K562 (cell line): ENCODE results near the gene SFXN5. TPM values are rescaled to one million over a fixed set of nuclear protein-coding genes. Genes with fewer than 3 reads are reported as not detected.
A peak's percentile ranks its signal among the peaks of the same experiment; 100 is the strongest.

Source experiments
- ARID1B ChIP-seq: fragments of 450-650 bp; IDR thresholded peaks from 2 replicates; pipeline ENCODE4 v1.6.1; 2016; ENCODE audit warnings: antibody characterized with exemption, mild to moderate bottlenecking, inconsistent platforms
- ATF7 ChIP-seq: fragments of 450-650 bp; IDR thresholded peaks from 2 replicates; pipeline ENCODE4 v1.7.1; 2014; ENCODE audit warnings: mild to moderate bottlenecking, moderate library complexity
- BRF2 ChIP-seq: IDR thresholded peaks from 3 replicates; pipeline ENCODE4 v1.6.1; 2011; ENCODE audit warnings: borderline replicate concordance, mild to moderate bottlenecking; ENCODE audit not compliant: insufficient read length, insufficient read depth
- CBX2 ChIP-seq: fragments of 200-600 bp; sonication (generic); IDR thresholded peaks from one replicate; pipeline ENCODE4 v1.6.1; 2012; ENCODE audit warnings: mild to moderate bottlenecking, low read length, inconsistent platforms; ENCODE audit not compliant: insufficient read depth, poor library complexity, severe bottlenecking
- CHD2 ChIP-seq: IDR thresholded peaks from 2 replicates; pipeline ENCODE4 v1.6.1; 2011; ENCODE audit warnings: low read depth, low read length
- DPF2 ChIP-seq: fragments of 450-650 bp; IDR thresholded peaks from 2 replicates; pipeline ENCODE4 v1.6.1; 2016
- FOXK2 ChIP-seq, 2 experiments: fragments of 450-650 bp; IDR thresholded peaks in 1 of 2; conservative IDR thresholded peaks in 1 of 2; 2 replicates each; pipeline ENCODE4 v1.6.1; 2016; ENCODE audit warnings: low read depth in 2 of 2, mild to moderate bottlenecking in 1 of 2
- HNRNPUL1 ChIP-seq: fragments of 200-400 bp; formaldehyde crosslinking; IDR thresholded peaks from 2 replicates; pipeline ENCODE4 v1.6.1; 2017; ENCODE audit warnings: low read length
- L3MBTL2 ChIP-seq: fragments of 450-650 bp; IDR thresholded peaks from 2 replicates; pipeline ENCODE4 v1.6.1; 2016; ENCODE audit warnings: mild to moderate bottlenecking, moderate library complexity
- MAZ ChIP-seq, 2 experiments: fragments of 450-650 bp in 1 of 2; sonication (generic) in 1 of 2; formaldehyde crosslinking; IDR thresholded peaks in 1 of 2; conservative IDR thresholded peaks in 1 of 2; 2 replicates each; pipeline versions ENCODE4 v1.4.0 to v1.5.0; 2020; ENCODE audit warnings: mild to moderate bottlenecking in 1 of 2, missing genetic modification reagents in 1 of 2
- NFYB ChIP-seq: IDR thresholded peaks from 2 replicates; pipeline ENCODE4 v1.6.1; 2011; ENCODE audit warnings: mild to moderate bottlenecking, moderate library complexity; ENCODE audit not compliant: insufficient read length; ENCODE audit errors: extremely low read depth
- NKRF ChIP-seq: fragments of 450-650 bp; IDR thresholded peaks from 2 replicates; pipeline ENCODE4 v1.6.1; 2016; ENCODE audit warnings: borderline replicate concordance
- PHTF2 ChIP-seq: fragments of 250-450 bp; sonication (Bioruptor Pico); IDR thresholded peaks from 2 replicates; pipeline ENCODE4 v1.5.0; 2021; ENCODE audit warnings: mild to moderate bottlenecking
- PML ChIP-seq: IDR thresholded peaks from 2 replicates; pipeline ENCODE4 v1.6.1; 2012; ENCODE audit warnings: low read length, inconsistent platforms
- POU5F1 ChIP-seq: fragments of 150-350 bp; IDR thresholded peaks from 2 replicates; pipeline ENCODE4 v1.6.1; 2014; ENCODE audit warnings: borderline replicate concordance, low read length, low read depth, mild to moderate bottlenecking; ENCODE audit not compliant: partially characterized antibody
- RBFOX2 ChIP-seq: fragments of 200-400 bp; formaldehyde crosslinking; IDR thresholded peaks from 2 replicates; pipeline ENCODE4 v1.6.1; 2017; ENCODE audit warnings: low read depth, mild to moderate bottlenecking, low read length, moderate library complexity
- TFAP4 ChIP-seq: sonication (generic); formaldehyde crosslinking; IDR thresholded peaks from 2 replicates; pipeline ENCODE4 v1.8.0; 2022; ENCODE audit warnings: missing genetic modification reagents, mild to moderate bottlenecking, moderate library complexity, borderline replicate concordance
- ZBTB49 ChIP-seq: sonication (generic); formaldehyde crosslinking; IDR thresholded peaks from 2 replicates; pipeline ENCODE4 v1.8.0; 2022; ENCODE audit warnings: missing genetic modification reagents, mild to moderate bottlenecking, borderline replicate concordance
- ZBTB9 ChIP-seq: fragments of 450-650 bp; formaldehyde crosslinking; IDR thresholded peaks from 2 replicates; pipeline ENCODE4 v1.4.0; 2020; ENCODE audit warnings: mild to moderate bottlenecking, moderate library complexity
- polyA plus RNA-seq, 8 experiments: library from polyadenylated mRNA; depleted of rRNA in 4 of 8; stranded (reverse) in 5 of 8; unstranded in 3 of 8; fragments of >200 nt; fragmentation: Nextera tagmentation in 2 of 8; fragmentation: Illumina TruSeq in 1 of 8; extraction: Ambion mirVana in 2 of 8; extraction: Trizol in 1 of 8; gene quantifications; 2 replicates each; pipeline versions ENCODE4 v1.2.1 to v1.2.3, GENCODE V29; 2011 to 2014; ENCODE audit warnings: inconsistent platforms in 1 of 8, missing spikeins in 1 of 8
- total RNA-seq, 7 experiments: library from RNA; depleted of rRNA in 6 of 7; stranded (reverse); fragments of >200 nt in 6 of 7; fragmentation: Illumina TruSeq in 2 of 7; extraction: Trizol in 2 of 7; gene quantifications; 2 replicates each; pipeline versions ENCODE4 v1.2.1 to v1.2.3, GENCODE V29; 2011 to 2021; ENCODE audit warnings: low replicate concordance in 1 of 7

Gene SFXN5
- total and polyA plus RNA-seq, 9 of the 15 experiments (the other 6 are each of a cell fraction or from before 2014, with no cell fraction given), result 8.3 to 22.6 (median 16.0) TPM

- TF ChIP-seq ZBTB49 (CRISPR knock-in tag) (no peak), CBX2 (no peak), ARID1B (peak; percentile 34; the same call in 1 of the 2 replicates), CHD2 (peak; percentile 89), BRF2 (no peak), HNRNPUL1 (no peak), RBFOX2 (peak; percentile 95), L3MBTL2 (0 out of 2 replicates have a peak, but pooled peaks have one; percentile 17), ZBTB9 (CRISPR knock-in tag) (peak; percentile 27; the same call in 1 of the 2 replicates), PML (peak; percentile 76), POU5F1 (peak; percentile 93), DPF2 (peak; percentile 27; the same call in 1 of the 2 replicates), TFAP4 (peak; percentile 100), FOXK2 (conservative IDR thresholded peaks at IDR 0.05 in 1 of 2, IDR thresholded peaks at IDR 0.05 in 1 of 2; ENCODE audit: low read depth in 2 of 2) (peak in 1 of 2 experiments; percentile 16; a peak in 1 of 4 replicates), MAZ (CRISPR knock-in tag; conservative IDR thresholded peaks at IDR 0.05 in 1 of 2, IDR thresholded peaks at IDR 0.05 in 1 of 2) (peak; percentile 60 to 81), PHTF2 (CRISPR knock-in tag) (no peak), NFYB (peak; percentile 99), ATF7 (peak; percentile 81), NKRF (peak; percentile 80; the same call in 1 of the 2 replicates)
These were observed at the start of gene SFXN5 (continued) for GRCh38 chr2:73071360-73072128.
